Activated CD8-positive, alpha-beta memory T cell treated with anti-CD3 and anti-CD28 coated beads for 1 hour (primary cell): ENCODE data around the gene AACS.
"Not testable (repeated sequence)": the region's sequence is repeated elsewhere in the genome, so short reads cannot be mapped to it uniquely, and the experiment has no call there.

Experiments
- DNase-seq, 2 donors: peaks; one replicate each; pipeline ENCODE4 v3.0.0-alpha.2; 2020; ENCODE audit warnings: low read depth in 1 of 2; ENCODE audit errors: extremely low read depth in 1 of 2

The AACS gene, protein sequence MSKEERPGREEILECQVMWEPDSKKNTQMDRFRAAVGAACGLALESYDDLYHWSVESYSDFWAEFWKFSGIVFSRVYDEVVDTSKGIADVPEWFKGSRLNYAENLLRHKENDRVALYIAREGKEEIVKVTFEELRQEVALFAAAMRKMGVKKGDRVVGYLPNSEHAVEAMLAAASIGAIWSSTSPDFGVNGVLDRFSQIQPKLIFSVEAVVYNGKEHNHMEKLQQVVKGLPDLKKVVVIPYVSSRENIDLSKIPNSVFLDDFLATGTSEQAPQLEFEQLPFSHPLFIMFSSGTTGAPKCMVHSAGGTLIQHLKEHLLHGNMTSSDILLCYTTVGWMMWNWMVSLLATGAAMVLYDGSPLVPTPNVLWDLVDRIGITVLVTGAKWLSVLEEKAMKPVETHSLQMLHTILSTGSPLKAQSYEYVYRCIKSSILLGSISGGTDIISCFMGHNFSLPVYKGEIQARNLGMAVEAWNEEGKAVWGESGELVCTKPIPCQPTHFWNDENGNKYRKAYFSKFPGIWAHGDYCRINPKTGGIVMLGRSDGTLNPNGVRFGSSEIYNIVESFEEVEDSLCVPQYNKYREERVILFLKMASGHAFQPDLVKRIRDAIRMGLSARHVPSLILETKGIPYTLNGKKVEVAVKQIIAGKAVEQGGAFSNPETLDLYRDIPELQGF

GRCh38 chr12:125065021-125065918 is at the start of gene AACS:
Gene AACS (plus strand): TSS chr12:125065435. CDS start chr12:125065585, 150 bp downstream.
- peak; percentile 51 to 70 for DNase-seq

GRCh38 chr12:125015680-125016310 is 49.4 kb upstream of the AACS start:
- no peak for DNase-seq

DNA sequence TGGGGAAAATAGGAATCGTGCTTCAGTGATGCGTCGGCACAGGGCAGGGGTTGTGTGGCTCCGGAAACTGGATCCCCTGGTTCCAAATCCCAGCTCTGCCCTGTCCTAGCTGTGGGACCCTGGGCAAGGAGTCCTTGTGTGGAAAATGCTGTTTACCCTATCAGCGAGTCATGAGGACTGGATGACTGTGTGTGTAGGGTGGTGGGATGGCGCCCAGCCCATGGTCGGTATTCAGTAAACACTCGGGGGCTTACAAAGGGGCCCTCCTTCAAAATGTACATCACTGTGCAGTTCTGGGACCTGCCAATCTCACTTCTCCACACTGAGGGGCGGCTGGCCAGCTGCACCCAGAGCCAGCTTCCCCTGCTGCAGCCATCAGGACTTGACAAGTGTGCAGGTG is 47.4 kb upstream of the AACS start:
- DNase-seq = no peak

- no peak for DNase-seq
Observed at GRCh38 chr12:125018356-125018755, 46.9 kb upstream of the AACS start.

DNA sequence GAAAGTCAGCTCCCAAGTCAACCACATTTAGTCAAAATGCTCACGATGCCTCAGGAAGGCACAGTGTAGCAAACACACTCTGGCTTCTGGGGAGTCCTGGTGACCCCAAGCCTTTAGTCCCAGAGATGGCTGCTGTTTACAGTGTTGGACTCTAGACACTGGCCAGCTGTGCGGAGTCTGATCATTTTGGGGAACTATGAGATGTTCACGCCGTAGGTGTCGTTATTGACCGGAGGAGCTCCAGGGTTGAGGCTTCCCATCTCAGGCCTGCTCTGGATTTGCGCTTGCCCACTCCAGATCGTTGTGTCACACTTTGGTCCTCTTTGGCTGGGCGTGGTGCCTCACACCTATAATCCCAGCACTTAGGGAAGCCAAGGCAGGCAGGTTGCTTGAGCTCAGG is 44.1 kb upstream of the AACS start:
- DNase-seq = no peak

DNA sequence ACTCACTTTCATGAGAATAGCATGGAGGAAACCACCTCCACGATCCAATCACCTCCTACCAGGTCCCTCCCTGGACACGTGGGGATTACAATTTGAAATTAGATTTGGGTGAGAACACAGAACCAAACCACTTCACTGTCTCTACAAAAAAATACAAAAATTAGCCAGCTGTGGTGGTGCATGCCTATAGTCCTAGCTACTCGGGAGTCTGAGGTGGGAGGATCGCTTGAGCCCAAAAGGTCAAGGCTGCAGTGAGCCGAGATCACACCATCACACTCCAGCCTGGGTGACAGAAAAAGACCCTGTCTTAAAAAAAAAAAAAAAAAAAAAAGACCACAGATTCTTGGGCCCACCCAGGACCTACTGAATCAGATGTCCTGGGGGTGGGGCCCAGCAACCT is 43.5 kb upstream of the AACS start:
- no peak for DNase-seq

- no peak for DNase-seq
Observed at GRCh38 chr12:125023065-125023464, 42.2 kb upstream of the AACS start.

DNA sequence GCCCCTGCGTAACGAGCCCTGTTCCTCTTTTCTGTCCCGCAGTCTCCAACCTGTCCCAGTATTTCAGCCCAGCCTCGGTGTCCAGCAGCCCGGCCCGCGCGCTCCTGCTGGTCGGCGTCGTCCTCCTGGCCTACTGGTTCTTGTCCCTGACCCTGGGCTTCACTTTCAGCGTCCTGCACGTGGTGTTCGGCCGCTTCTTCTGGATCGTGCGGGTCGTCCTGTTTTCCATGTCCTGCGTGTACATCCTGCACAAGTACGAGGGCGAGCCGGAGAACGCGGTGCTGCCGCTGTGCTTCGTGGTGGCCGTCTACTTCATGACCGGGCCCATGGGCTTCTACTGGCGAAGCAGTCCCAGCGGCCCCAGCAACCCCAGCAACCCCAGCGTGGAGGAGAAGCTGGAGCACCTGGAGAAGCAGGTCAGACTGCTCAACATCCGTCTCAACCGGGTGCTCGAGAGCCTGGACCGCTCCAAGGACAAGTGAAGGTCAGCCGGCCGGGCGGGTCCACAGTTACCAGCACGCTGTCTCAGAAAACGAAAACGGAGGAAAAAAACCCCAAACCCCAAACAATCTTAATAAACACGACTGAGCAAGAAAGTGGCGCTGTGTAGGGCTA is 40.2 kb upstream of the AACS start:
- DNase-seq = no peak

GRCh38 chr12:125025606-125026235 is 39.5 kb upstream of the AACS start:
- DNase-seq = no peak

- DNase-seq = no peak
Observed at GRCh38 chr12:125028106-125028505, 37.1 kb upstream of the AACS start.

- no peak for DNase-seq
Observed at GRCh38 chr12:125029761-125030358, 35.4 kb upstream of the AACS start.

- not testable (repeated sequence) for DNase-seq
Observed at GRCh38 chr12:125031471-125031870, 33.8 kb upstream of the AACS start.

- no peak for DNase-seq
Observed at GRCh38 chr12:125032466-125033152, 32.6 kb upstream of the AACS start.

- no peak for DNase-seq
Observed at GRCh38 chr12:125033288-125033687, 31.9 kb upstream of the AACS start.

DNA sequence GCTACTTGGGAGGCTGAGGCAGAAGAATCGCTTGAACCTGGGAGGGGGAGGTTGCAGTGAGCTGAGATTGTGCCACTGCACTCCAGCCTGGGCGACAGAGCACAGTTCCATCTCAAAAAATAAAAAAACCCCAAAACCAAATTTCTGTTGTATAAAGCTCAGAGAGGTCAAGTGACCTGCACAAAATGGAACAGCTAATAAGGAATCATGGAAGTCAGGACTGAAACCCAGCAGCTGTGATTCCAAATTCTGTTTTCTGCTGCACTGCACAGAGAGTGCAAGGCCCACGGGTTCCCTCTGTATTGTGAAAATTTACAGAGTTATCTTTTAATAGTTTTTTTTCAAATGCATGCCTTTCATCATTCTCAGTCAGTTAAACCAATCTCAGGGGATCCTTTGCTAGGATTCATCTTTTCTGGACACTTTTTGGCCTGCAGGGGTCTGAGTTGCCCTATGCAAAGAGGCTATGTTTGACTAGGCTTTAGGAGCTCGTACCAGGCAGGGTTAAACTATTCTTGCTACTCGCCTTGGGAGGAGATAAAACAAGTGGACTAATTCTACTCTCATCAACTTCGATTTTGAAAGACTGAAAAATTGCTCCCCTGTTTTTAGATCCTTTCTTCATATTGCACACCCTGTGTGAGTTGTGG is 26.1 kb upstream of the AACS start:
- no peak for DNase-seq

DNA sequence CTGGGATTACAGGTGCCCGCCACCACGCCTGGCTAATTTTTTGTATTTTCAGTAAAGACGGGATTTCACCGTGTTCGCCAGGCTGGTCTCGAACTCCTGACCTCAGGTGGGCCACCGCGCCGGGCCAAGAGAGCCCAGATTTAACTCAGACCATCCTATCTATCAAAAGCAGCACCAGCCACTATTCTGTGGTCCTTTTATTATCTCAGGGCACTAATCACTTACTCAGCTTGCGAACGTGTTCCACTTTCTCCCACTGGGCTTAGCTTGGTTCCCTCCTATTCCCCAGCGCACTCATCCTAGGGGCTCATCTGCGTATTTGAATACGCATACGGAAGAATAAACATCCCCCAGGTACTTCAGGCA is 16.2 kb upstream of the AACS start:
- no peak for DNase-seq

- no peak for DNase-seq
Observed at GRCh38 chr12:125050446-125050845, 14.8 kb upstream of the AACS start.

- no peak for DNase-seq
Observed at GRCh38 chr12:125050868-125051267, 14.4 kb upstream of the AACS start.

GRCh38 chr12:125053821-125054220 is 11.4 kb upstream of the AACS start:
- DNase-seq = no peak
